ENCODE results near the gene ANKRD62.

DNA sequence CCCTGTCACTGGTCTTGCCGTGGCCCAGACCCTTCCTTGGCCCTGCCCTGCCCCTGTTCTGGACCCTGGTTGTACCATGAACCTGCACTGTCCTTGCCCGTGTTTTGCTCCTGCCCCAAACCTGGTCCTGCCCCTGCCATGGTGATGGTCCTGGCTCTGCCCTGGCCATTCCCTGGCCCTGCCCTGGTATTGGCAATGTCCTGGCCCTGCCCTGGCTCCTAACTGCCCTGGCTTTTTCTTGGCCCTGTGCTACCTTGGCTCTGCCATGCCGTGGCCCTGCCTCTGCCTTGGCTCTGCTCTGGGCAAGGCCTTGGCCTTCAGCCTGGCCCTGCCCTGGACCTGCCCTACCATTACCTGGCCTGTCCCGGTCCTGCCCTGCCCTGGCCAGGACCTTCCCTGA, 5.5 kb upstream of the ANKRD62 start:
- TF ChIP-seq, protein P1, sequence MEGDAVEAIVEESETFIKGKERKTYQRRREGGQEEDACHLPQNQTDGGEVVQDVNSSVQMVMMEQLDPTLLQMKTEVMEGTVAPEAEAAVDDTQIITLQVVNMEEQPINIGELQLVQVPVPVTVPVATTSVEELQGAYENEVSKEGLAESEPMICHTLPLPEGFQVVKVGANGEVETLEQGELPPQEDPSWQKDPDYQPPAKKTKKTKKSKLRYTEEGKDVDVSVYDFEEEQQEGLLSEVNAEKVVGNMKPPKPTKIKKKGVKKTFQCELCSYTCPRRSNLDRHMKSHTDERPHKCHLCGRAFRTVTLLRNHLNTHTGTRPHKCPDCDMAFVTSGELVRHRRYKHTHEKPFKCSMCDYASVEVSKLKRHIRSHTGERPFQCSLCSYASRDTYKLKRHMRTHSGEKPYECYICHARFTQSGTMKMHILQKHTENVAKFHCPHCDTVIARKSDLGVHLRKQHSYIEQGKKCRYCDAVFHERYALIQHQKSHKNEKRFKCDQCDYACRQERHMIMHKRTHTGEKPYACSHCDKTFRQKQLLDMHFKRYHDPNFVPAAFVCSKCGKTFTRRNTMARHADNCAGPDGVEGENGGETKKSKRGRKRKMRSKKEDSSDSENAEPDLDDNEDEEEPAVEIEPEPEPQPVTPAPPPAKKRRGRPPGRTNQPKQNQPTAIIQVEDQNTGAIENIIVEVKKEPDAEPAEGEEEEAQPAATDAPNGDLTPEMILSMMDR (IDR thresholded peaks at IDR 0.05), result no peak
- TF ChIP-seq ZFX (IDR thresholded peaks at IDR 0.05; ENCODE audit: borderline replicate concordance), result no peak

Data from 22Rv1 (cell line).